Measurements from ENCODE around the gene PLEKHM3.

DNA sequence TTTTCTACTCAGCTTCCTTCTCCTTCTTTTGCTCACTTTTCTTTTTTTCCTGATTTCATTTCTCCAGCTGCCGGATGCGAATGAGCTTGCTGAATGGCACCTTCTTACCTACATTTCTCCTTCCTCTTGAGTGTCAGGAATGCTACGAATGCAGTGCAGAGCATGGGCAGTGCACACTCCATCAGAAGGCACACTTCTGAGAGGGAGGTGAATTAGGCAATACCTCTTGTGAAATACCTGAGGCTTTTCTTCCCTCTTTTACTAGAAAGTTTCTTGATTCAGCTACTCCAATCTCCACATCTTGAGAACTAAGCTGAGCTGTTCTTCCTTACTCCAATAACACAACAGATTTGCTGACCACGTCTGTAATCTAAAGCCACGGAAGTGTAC lies 51.1 kb downstream of the PLEKHM3 start:
- no peak for TF ChIP-seq EZH2 (IDR thresholded peaks at IDR 0.05; ENCODE audit: low read length)
- TF ChIP-seq, protein P1, sequence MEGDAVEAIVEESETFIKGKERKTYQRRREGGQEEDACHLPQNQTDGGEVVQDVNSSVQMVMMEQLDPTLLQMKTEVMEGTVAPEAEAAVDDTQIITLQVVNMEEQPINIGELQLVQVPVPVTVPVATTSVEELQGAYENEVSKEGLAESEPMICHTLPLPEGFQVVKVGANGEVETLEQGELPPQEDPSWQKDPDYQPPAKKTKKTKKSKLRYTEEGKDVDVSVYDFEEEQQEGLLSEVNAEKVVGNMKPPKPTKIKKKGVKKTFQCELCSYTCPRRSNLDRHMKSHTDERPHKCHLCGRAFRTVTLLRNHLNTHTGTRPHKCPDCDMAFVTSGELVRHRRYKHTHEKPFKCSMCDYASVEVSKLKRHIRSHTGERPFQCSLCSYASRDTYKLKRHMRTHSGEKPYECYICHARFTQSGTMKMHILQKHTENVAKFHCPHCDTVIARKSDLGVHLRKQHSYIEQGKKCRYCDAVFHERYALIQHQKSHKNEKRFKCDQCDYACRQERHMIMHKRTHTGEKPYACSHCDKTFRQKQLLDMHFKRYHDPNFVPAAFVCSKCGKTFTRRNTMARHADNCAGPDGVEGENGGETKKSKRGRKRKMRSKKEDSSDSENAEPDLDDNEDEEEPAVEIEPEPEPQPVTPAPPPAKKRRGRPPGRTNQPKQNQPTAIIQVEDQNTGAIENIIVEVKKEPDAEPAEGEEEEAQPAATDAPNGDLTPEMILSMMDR (optimal IDR thresholded peaks at IDR 0.05 in 1 of 3, IDR thresholded peaks at IDR 0.05 in 1 of 3, conservative IDR thresholded peaks at IDR 0.05 in 1 of 3; ENCODE audit: extremely low read depth in 1 of 3, insufficient read depth in 2 of 3, low read length in 3 of 3), result no peak

All from keratinocyte (primary cell).